NT2/D1 (cell line): Measurements from ENCODE around the gene PTN.

Experiments used
- SUZ12 ChIP-seq: IDR thresholded peaks from 2 replicates; pipeline ENCODE4 v1.6.1; 2011; ENCODE audit not compliant: insufficient read length, insufficient read depth; ENCODE audit errors: extremely low read depth
- ZNF274 ChIP-seq: IDR thresholded peaks from 2 replicates; pipeline ENCODE4 v1.6.1; 2011; ENCODE audit warnings: mild to moderate bottlenecking, low read depth, low read length

DNA sequence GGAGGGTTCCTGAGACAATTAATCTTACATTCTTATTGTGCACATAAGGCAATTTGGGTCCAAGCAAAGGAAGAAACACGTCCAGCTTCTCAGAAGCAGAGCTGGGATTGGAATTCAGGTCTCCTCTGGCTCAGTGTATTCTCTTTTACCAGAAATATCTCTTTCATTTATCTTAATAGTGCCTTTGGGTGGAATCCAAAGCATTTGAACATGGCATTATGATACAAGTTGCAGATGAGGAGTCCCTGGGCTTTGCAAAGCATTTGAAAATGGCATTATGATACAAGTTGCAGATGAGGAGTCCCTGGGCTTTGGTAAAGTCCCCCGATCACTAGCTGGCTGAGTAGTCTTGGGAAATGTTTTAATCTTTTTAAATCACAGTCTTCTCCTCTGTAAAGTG is 30.0 kb upstream of the PTN start:
- no peak for TF ChIP-seq SUZ12
- TF ChIP-seq ZNF274, result no peak
